Activated CD8-positive, alpha-beta memory T cell treated with anti-CD3 and anti-CD28 coated beads, Interleukin-2, amount 50 U/mL, for 24 hours (primary cell): ENCODE data around the gene ETFA.
"Not testable (repeated sequence)": the region's sequence is repeated elsewhere in the genome, so short reads cannot be mapped to it uniquely, and the experiment has no call there.

Experiments
- DNase-seq: peaks from one replicate; pipeline ENCODE4 v3.0.0-alpha.2; 2020; ENCODE audit errors: extremely low read depth

ETFA gene

DNA sequence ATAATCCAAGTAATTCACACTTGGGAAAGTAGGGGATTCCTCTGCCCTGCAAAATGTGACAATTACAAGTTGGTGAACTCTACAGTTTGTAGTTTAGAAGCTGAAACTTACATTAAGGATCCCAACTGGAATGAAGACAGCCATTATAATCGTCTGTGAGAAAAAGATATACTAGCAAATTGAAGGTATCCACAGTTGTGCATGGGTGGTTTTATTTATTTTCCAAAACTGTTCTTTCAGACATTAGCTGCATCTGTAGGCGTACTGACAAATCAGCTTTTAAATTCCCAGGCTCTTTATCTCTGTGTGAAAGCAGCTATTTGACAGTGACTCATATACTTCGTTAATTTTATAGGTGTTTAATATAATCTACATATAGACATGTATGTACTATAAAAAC is 12.8 kb upstream of the ETFA start:
- no peak for DNase-seq

DNA sequence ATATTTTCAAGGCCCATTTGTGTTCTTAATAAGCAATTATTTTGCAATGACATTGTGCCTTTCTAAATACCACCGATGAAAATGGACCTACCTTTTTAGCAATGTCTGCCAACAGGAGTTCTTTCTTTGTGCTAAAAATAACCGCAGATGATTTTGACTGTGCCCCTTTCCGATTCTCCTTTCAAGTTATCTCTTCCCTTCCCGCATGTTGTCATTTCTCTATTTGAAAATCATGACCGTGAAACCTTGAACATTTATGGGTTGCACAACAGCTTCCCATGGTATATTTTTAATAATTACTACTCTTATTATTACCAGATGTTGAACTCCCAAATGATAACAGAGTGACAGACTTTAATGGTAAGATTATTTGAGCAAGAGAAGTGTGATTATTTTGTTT is 10.3 kb upstream of the ETFA start:
- DNase-seq = no peak

DNA sequence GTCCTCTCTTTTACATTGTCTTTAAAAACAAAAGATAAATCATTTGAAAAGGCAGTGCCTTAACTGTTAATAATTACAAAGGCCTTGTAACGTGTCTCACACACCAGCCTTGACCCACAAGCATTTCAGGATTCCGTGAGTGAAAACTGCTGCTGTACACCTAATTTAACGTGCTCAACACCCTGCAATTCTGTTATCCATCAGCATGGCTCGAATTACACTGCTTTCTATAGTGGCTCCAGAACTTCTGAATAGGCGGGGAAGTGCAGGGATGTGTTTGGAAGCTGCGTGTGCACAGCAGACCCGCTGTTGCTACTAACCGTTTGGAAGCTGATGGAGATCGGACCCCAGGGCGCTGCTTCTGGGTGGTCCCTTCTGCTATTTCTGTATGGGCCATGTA is 9.9 kb upstream of the ETFA start:
- DNase-seq = no peak

DNA sequence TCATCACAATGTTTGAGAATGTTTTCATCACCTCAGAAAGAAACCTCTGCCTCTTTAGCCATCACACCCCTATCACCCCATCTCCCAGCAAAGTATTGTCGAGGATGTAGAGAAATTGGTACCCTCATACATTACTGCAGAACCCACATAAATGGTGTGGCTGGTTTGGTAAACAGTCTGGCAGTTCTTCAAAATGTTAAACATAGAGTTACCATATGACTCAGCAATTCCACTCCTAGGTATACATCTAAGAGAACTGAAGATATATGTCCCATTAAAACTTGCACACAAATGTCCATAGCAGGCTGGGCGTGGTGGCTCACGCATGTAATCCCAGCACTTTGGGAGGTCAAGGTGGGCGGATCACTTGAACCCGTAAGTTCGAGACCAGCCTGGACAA is 8.7 kb upstream of the ETFA start:
- DNase-seq = no peak

DNA sequence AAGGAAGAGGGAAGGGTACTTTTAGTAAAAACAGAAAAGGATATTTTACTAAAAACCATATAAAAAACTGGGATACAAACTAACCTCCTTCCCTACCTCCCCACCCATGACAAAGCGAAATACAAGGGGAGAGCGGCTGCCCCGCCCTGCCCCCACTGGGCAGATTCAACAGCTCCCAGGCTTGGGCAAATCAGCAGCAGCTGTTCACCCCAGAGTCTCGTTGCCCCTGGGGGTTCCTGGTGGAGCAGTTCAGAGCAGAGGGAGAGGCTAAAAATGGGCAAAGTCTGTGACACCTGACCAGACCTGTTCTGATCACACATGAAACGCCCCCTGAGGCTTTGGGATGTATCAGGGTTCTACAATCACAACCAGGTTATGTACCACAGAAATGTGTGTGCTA is 2.5 kb upstream of the ETFA start:
- DNase-seq = no peak

DNA sequence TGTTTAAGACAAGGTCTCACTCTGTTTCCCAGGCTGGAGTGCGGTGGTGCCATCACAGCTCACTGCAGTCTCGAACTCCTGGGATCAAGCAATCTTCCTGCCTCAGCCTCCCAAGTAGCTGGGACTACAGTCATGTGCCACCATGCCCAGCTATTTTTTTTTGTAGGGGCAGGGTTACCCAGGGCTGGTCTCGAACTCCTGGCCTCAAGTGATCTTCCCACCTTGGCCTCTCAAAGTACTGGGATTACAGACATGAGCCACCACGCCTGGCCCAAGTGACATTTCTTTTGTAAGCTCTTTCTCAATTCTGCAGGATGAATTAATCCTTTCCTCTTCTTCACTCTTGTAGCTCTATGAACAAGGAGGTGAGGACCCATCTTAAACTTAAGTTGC is 1.9 kb upstream of the ETFA start:
- DNase-seq = not testable (repeated sequence)

DNA sequence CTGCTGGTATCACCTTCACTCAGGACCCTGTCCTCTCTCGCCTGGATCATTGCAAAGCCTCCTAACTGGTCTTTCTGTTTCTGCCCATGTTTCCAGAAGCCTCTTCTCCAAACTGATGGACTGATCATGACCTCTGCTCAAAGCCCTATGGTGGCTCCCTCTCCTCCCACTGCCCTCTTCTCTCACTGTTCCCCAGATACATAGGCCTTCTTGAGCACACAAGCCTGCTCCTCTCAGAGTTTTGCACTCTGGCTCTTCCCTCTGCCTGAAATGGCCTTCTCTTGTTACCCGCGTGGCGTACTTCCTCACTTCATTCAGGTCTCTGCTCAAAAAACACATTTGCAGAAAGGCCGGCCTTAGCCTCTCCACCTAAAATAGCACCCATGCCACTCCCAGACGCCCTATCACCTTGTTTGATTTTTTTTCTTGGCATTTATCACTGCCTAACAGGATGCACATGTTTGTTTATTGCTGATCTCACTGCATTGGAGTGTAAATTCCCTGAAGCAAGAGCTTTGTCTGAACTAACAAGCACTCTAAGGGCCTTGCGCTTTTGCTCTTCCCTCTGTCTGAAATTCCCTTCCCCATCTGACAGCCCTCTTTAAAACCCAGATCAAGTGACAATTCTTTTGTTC is 1.4 kb upstream of the ETFA start:
- no peak for DNase-seq

DNA sequence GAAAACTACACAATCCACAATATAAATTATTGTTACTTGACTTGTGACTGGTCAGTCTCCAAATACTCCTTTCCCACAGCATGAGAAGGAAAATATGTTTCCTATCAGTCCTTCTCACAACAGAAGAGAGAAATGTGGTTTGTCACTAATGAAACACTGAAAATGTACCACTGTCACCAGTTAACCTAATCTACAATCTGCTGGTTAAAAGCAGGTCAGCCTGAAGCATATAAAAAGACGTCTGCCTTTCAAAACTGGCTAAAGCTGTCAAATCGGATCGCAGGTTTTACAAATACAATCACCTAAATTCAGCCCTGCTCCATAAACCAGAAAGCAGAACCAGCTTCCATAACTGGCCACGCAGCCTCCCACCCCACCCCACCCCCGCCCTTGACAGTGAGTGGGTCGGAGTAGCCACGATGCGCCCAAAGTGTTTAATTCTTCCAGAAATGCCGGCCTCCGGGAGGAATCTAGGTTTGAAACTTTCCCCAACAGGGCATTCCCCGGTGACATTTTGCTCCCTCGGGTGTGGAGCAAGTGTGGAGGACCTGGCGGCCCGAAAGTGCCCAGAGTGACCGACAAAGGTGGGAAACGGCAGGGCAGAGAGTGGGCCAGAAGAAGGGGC is 682 bp downstream of the ETFA start:
- no peak for DNase-seq

DNA sequence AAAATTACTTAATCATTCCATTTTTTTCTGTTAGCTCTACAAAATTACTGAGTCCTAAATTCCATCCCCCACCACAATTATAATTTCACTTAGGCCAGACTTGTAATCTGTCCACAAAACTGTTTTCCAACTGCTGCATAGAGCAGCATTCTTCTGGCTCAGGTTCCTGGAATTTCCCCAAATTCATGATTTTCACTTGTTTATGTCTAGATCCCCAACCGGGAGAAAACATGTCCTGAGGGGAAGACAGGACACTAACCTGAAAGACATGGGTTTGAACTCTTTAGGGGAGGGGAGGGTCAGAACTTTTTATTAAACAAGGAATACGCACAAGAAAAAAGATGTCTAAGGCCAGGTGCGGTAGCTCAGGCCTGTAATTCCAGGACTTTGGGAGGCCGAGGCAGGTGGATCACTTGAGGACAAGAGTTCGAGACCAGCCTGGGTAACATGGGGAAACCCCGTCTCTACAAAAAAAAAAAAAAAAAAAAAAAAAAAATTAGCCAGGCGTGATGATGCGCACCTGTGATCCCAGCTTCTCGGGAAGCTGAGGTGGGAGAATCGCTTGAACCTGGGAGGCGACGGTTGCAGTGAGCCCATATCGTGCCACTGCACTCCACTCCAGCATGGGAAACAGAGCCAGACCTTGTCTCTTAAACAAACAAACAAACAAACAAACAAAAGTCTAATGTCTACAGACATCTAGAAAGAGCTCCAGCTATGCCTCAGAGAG is 1.5 kb downstream of the ETFA start:
- no peak for DNase-seq

DNA sequence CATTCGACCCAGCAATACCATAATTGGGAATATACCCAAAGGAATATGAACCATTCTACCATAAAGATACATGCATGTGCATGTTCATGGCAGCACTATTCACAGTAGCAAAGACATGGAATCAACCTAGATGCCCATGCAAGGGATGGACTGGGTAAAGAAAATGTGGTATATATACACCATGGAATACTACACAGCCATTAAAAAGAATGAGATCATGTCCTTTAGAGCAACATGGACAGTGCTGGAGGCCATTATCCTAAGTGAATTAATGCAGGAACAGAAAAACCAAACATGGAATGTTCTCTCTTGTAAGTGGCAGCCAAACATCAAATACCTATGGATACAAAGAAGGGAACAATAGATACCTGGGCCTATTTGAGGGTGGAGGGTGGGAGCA is 7.4 kb downstream of the ETFA start:
- no peak for DNase-seq

DNA sequence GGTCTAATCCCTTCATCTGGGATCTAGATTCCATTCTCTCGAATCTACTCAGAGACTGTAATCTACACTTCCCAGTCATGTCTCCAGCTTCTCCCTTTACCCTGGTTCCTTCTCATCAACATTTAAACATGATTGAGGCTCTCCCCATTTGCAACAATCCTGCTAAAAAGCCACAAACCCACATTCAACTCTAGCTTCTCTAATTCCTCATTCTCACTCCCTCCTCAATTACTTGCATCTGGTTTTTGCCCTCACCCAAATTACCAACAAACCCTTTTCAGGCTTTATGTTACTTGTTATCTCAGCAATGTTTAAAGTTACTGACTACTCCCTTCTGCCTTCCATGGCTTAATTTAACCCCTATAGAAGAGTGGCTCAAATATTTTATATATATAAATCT is 11.5 kb downstream of the ETFA start:
- no peak for DNase-seq

DNA sequence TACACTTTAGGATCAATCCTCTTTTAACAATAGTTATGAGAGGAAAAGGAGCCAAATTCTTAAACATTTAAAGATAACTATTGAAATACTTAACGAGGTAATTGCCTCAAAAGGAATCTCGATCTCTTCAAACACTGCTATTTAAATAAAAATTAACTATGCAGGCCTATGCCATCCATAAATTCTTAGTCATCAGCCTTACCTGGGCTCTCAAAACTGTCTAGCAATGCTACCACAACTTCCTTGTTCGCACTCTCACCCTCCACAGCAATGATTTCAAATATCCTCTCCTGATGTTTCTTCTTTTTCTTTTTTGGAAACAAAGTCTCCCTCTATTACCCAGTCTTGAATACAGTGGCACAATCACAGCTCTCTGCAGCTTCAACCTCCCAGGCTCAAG is 12.3 kb downstream of the ETFA start:
- no peak for DNase-seq

DNA sequence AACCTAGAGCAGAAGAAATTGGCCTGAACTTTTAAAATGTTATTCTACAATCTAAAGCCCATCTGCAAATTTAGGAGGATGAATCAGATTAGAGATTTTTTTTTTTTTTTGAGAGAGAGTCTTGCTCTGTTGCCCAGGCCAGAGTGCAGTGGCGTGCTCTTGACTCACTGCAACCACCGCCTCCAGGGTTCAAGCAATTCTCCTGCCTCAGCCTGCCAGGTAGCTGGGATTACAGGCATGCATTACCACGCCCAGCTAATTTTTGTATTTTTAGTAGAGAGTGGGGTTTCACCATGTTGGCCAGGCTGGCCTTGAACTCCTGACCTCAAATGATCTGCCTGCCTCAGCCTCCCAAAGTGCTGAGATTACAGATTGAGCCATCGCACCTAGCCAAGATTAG is 13.3 kb downstream of the ETFA start:
- not testable (repeated sequence) for DNase-seq

DNA sequence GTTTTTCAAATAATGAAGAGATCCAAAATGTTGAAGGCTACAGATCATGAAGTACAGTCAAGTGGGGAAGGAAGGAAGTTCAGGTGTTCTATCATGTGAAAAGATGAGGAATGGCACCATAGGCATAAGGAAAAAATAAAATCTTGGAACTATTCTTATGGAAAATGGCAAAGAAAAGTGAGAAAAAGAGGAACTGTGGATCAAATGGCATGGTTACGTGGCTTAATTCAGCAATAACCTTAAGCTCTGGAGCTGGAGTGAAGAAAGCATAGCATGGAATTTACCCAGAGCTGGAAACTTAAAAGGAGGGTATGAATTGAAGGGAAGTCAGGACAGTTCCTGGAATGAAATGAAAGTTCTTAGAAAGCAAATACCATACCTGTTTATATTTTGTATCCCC is 14.4 kb downstream of the ETFA start:
- no peak for DNase-seq

DNA sequence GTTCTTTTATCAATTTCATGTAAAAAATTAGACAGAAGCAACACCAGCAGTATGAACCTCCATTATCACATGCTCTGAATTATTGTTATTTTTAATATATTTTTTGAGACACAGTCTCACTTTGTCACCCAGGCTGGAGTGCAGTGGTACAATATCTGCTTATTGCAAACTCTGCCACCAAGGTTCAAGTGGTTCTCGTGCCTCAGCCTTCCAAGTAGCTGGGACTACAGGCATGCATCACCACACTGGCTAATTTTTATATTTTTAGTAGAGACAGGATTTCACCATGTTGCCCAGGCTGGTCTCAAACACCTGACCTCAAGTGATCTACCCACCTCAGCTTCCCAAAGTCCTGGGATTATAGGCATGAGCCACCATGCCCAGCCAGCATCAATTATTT is 16.8 kb downstream of the ETFA start:
- not testable (repeated sequence) for DNase-seq

DNA sequence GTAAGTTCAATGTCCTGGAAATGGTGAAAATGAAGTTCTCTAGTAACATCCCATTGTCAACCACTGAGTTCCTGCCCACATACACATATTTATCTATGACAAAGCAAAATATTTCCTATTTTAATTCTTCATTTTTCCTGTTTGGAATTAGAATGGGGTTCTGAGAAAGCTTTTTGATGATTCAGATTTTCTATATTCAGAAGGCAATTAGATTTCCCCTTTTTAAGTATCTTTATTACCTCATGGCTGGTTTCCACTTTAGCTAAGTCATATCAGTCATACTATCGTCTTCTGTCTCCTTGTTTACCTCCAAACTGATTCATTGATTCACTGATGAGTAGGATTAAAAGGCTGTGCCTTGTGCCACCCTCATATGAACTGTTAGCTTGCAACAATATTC is 17.9 kb downstream of the ETFA start:
- DNase-seq = no peak

DNA sequence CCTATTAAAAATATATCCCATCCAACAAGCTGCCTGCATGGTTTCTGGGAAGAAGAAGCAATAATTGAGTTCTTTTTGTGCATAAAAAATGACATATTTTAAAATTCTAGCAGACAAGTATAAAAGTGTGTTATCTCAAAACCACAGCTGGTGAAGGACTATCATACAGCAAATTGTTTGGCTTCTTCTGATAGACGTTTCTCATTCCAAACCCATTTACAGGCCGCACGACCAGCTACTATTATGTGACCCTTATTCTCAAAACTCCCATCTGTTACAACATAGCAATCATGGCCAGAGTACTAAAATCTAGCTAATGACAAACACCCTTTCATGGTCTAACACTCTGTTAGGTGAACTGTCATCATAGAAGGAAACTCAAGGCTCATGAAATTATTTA is 21.7 kb downstream of the ETFA start:
- no peak for DNase-seq

DNA sequence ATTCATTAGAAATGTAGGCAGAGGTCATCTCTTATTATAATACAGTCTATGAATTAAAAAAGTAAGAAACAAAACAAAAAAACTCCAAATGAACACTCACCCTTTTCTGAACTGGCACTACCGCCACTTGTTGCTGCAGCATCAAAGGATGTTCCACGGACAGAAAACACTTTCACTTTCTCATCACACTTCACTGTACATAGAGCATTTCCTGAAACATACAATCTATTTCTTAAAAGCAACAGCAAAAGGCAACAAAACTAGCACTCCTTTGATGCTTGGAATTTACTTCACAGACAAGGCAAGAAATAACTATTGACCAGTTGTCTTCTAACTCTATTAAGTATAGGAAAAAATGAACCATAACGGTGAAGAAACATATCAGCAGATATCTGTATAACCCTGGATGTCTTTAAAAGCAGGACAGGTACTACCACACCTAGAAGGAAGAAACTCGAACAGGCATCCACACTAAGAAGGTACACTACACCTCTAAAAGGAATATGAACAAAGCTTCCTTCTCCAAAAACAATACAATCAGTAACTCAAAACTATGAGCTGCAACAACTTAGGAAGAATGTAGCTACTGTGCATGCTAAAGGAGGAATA is 24.9 kb downstream of the ETFA start:
- no peak for DNase-seq

DNA sequence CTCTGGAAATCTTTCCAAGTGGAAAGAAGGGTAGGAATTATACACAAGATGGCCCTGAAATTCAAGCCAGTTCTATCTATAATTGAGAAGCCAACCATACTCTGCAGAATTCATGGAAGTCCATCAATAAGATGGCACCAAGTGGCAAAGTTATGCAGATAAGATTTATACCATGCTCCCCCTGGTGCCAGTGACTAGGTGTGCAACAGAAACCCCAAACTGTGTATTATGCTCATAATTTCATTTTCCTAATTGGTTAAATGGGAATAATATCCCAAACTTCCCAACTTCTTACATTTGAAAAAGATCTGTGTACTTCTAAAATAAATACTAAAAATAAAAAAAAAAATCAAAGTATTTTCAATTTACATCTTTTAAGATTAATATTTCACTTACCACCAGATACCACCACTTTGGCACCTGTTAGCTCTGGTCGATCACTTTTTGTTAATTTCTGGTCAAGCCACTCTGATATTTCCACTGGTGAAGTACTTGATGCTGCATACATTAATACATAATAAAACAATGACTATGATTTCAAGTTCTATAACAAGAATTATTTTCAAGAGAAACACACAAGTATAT is 25.9 kb downstream of the ETFA start:
- no peak for DNase-seq

DNA sequence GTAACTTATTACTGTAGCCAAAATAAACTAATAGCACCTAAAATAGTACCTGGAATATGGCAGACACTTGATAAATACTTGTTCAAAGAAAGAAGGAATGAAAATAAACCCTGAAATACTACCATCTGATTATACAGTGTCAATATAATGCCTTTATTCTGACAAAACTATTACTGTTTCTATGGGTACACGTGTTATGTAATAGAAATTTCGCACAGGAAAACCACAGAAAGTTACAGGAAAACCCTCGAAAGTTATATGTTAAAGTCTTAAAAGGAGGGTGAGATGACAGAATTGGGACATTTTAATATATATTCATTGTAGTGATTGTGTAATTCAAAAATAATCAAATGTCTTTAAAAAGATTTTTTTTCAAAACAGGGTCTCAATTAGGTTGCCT is 28.8 kb downstream of the ETFA start:
- DNase-seq = no peak

DNA sequence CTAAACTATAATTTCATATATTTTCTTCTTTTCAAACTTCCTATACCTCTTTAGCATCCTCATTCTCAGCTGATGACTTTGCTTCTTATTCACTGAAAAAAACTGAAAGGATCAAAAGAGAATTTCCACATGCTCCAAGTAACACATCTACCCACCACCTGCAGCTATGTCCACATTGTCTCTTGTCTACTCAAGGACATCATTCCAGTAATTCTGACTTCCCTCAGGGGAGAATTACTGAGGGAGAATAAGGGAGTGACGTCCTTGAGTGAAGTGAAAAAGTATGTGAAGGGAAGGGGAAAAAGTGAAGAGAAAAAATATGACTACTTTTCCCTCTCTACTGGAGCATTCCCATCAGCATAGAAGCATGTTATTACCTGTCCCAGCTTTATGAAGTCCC is 32.6 kb downstream of the ETFA start:
- no peak for DNase-seq

DNA sequence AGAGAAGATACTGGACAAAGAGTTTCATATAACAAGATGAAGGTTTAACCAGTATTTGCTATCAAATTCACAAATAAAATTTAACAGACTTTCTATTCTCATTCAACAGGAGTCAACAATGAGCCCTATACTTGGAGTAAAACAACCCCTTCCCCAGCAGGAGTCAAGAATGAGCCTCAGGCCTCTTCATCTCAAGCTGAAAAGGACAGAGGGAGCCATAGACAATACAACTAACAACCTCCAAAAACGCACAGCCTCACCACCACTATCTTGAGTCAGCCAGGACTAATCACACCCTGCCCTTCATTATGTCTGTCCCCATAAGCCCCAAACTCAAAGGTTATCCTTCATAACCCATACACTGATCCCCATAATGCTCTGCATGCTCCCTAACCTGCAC is 36.4 kb downstream of the ETFA start:
- DNase-seq = no peak

DNA sequence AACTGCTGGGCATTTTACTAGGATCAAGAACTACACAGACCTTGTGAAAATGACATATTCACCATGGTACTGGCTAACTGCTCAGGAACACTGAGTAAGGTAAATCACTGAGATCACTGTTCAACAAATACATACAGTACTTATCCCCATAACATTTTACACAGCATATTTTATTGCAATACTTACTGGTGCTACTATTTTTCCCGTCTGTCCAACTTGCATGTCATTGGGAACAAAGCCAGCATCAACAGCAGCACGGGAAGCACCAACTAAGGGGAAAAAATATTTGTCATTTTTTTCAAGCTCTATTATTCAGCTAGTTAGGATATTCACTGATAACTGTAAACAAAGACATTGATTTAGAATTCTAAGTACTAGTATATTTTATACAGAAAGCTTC is 37.0 kb downstream of the ETFA start:
- DNase-seq = no peak
